Neural progenitor cell (in vitro differentiated cells): ENCODE measurements around the gene TM9SF3. TPM values are rescaled to one million over a fixed set of nuclear protein-coding genes. Genes with fewer than 3 reads are reported as not detected.

ENCODE experiments used
- DNase-seq: peaks from one replicate; pipeline ENCODE4 v3.0.0-alpha.2; 2016; ENCODE audit warnings: low spot score
- H2AFZ ChIP-seq: fragments of 200-600 bp; sonication (generic); replicated peaks from 2 replicates; pipeline ENCODE4 v1.6.1; 2016; ENCODE audit warnings: antibody characterized with exemption
- H3F3A ChIP-seq: fragments of 200-600 bp; sonication (generic); 2 replicates; pipeline ENCODE4 v1.6.1; 2016; ENCODE audit warnings: antibody characterized with exemption, low read depth
- H3K27ac ChIP-seq: fragments of 200-600 bp; sonication (generic); 2 replicates; pipeline ENCODE4 v1.5.1; 2016; ENCODE audit warnings: mild to moderate bottlenecking
- H3K27me3 ChIP-seq: fragments of 200-600 bp; sonication (generic); 2 replicates; pipeline ENCODE4 v1.6.1; 2016; ENCODE audit warnings: mild to moderate bottlenecking, moderate library complexity
- H3K36me3 ChIP-seq: fragments of 200-600 bp; sonication (generic); 2 replicates; pipeline ENCODE4 v1.5.1; 2016
- H3K4me1 ChIP-seq: fragments of 200-600 bp; sonication (generic); 2 replicates; pipeline ENCODE4 v1.6.1; 2016; ENCODE audit warnings: mixed run types
- H3K4me2 ChIP-seq: fragments of 200-600 bp; sonication (generic); 2 replicates; pipeline ENCODE4 v1.6.1; 2016
- H3K4me3 ChIP-seq: fragments of 200-600 bp; sonication (generic); 2 replicates; pipeline ENCODE4 v1.5.1; 2016
- H3K79me2 ChIP-seq: fragments of 200-600 bp; sonication (generic); 2 replicates; pipeline ENCODE4 v1.6.1; 2016; ENCODE audit warnings: low read depth
- H3K9ac ChIP-seq: fragments of 200-600 bp; sonication (generic); 2 replicates; pipeline ENCODE4 v1.6.1; 2016
- H3K9me3 ChIP-seq: fragments of 200-600 bp; sonication (generic); 2 replicates; pipeline ENCODE4 v1.5.1; 2016; ENCODE audit warnings: low read depth
- H4K20me1 ChIP-seq: fragments of 200-600 bp; sonication (generic); 2 replicates; pipeline ENCODE4 v1.6.1; 2016; ENCODE audit warnings: low read depth
- H3K27ac Mint-ChIP-seq: 3 replicates; pipeline ENCODE4 v1.8.0; 2021; ENCODE audit warnings: mixed read lengths
- H3K27me3 Mint-ChIP-seq: 2 replicates; pipeline ENCODE4 v1.8.0; 2022; ENCODE audit warnings: low read depth, mild to moderate bottlenecking, inconsistent platforms, moderate library complexity, mixed read lengths; ENCODE audit not compliant: insufficient read depth
- H3K36me3 Mint-ChIP-seq: 3 replicates; pipeline ENCODE4 v1.8.0; 2021; ENCODE audit warnings: mixed read lengths
- H3K4me1 Mint-ChIP-seq: 3 replicates; pipeline ENCODE4 v1.8.0; 2021; ENCODE audit warnings: mixed read lengths
- H3K4me3 Mint-ChIP-seq: 3 replicates; pipeline ENCODE4 v1.8.0; 2021; ENCODE audit warnings: mild to moderate bottlenecking, moderate library complexity, mixed read lengths
- H3K9me3 Mint-ChIP-seq: 3 replicates; pipeline ENCODE4 v1.8.0; 2020; ENCODE audit warnings: mixed read lengths
- CTCF ChIP-seq: fragments of 200-600 bp; sonication (generic); IDR thresholded peaks from 2 replicates; pipeline ENCODE4 v1.5.1; 2017; ENCODE audit warnings: antibody characterized with exemption, mild to moderate bottlenecking
- EZH2 ChIP-seq: fragments of 200-600 bp; sonication (generic); IDR thresholded peaks from 2 replicates; pipeline ENCODE4 v1.6.1; 2017; ENCODE audit warnings: antibody characterized with exemption, mild to moderate bottlenecking, moderate library complexity
- EZH2phosphoT487 ChIP-seq: fragments of 200-600 bp; sonication (generic); IDR thresholded peaks from 2 replicates; pipeline ENCODE4 v1.6.1; 2017; ENCODE audit warnings: antibody characterized with exemption
- total RNA-seq: library from RNA; depleted of rRNA; stranded (reverse); fragments of >200 nt; gene quantifications from 2 replicates; pipeline ENCODE4 v1.2.3, GENCODE V29; 2015; ENCODE audit warnings: low replicate concordance

TM9SF3 gene
- total RNA-seq, 1 donor from 2014 or later, result 122 TPM

GRCh38 chr10:96494694-96495093 lies 92.1 kb downstream of the TM9SF3 start:
- no peak for DNase-seq
- Histone ChIP-seq H3K27ac (no peak overlapping the region), H3K4me1 (no peaks in the 10 kb centered on the region), H3K9ac (no peak overlapping the region), H3K9me3 (no peaks in the 10 kb centered on the region), H3K27me3 (no peaks in the 10 kb centered on the region), H4K20me1 (peaks cover 10% of the 10 kb centered on the region), H2AFZ (no peak overlapping the region), H3K36me3 (no peaks in the 10 kb centered on the region), H3F3A (no peaks in the 10 kb centered on the region), H3K4me2 (no peak overlapping the region), H3K4me3 (no peak overlapping the region), H3K79me2 (no peaks in the 10 kb centered on the region)
- Mint-ChIP-seq H3K36me3 (peaks cover 4% of the 10 kb centered on the region), H3K27me3 (peaks cover 9% of the 10 kb centered on the region), H3K4me3 (no peak overlapping the region), H3K9me3 (no peaks in the 10 kb centered on the region), H3K4me1 (peaks cover 33% of the 10 kb centered on the region), H3K27ac (peak overlapping the region; percentile 40)
- TF ChIP-seq EZH2 (no peak), CTCF (no peak), EZH2phosphoT487 (no peak)

- Histone ChIP-seq H4K20me1 (peaks cover 10% of the 10 kb centered on the region), H3K4me3 (no peak overlapping the region), H3K4me2 (no peak overlapping the region), H3K27me3 (no peaks in the 10 kb centered on the region), H3K27ac (no peak overlapping the region), H3K9me3 (no peaks in the 10 kb centered on the region), H3F3A (no peaks in the 10 kb centered on the region), H3K4me1 (no peaks in the 10 kb centered on the region), H3K9ac (no peak overlapping the region), H3K36me3 (no peaks in the 10 kb centered on the region), H2AFZ (no peak overlapping the region), H3K79me2 (no peaks in the 10 kb centered on the region)
- H3K4me1 Mint-ChIP-seq, result peaks cover 33% of the 10 kb centered on the region
- no peak overlapping the region for H3K27ac Mint-ChIP-seq
- H3K9me3 Mint-ChIP-seq, result no peaks in the 10 kb centered on the region
- no peak for TF ChIP-seq EZH2
- TF ChIP-seq EZH2phosphoT487, result no peak
- TF ChIP-seq CTCF, result no peak
- peaks cover 9% of the 10 kb centered on the region for H3K27me3 Mint-ChIP-seq
- no peak for DNase-seq
- H3K4me3 Mint-ChIP-seq, result no peak overlapping the region
- H3K36me3 Mint-ChIP-seq, result peaks cover 2% of the 10 kb centered on the region
Measured at GRCh38 chr10:96493871-96494525, 92.8 kb downstream of the TM9SF3 start.

GRCh38 chr10:96493254-96493653 lies 93.6 kb downstream of the TM9SF3 start:
- H3K36me3 ChIP-seq, result no peaks in the 10 kb centered on the region
- Mint-ChIP-seq H3K27ac (no peak overlapping the region), H3K9me3 (no peaks in the 10 kb centered on the region), H3K36me3 (peaks cover 2% of the 10 kb centered on the region), H3K4me1 (peaks cover 33% of the 10 kb centered on the region), H3K4me3 (peak overlapping the region; percentile 2), H3K27me3 (peaks cover 9% of the 10 kb centered on the region)
- no peaks in the 10 kb centered on the region for H3K4me1 ChIP-seq
- H2AFZ ChIP-seq, result no peak overlapping the region
- no peak overlapping the region for H3K4me3 ChIP-seq
- no peaks in the 10 kb centered on the region for H3K27me3 ChIP-seq
- no peak overlapping the region for H3K9ac ChIP-seq
- TF ChIP-seq EZH2phosphoT487 (no peak), EZH2 (no peak), CTCF (no peak)
- no peak overlapping the region for H3K4me2 ChIP-seq
- peaks cover 8% of the 10 kb centered on the region for H4K20me1 ChIP-seq
- no peaks in the 10 kb centered on the region for H3K9me3 ChIP-seq
- no peak for DNase-seq
- no peaks in the 10 kb centered on the region for H3F3A ChIP-seq
- H3K27ac ChIP-seq, result no peak overlapping the region
- H3K79me2 ChIP-seq, result no peaks in the 10 kb centered on the region
